ENCODE data around the gene PDZD2.
"Not testable (repeated sequence)": the region's sequence is repeated elsewhere in the genome, so short reads cannot be mapped to it uniquely, and the experiment has no call there.

The PDZD2 gene

GRCh38 chr5:31731016-31731415, 92.1 kb downstream of the PDZD2 start:
- in situ Hi-C loops (cut with MboI; ENCODE audit: low sequenced_read_pairs) = no loop called here

DNA sequence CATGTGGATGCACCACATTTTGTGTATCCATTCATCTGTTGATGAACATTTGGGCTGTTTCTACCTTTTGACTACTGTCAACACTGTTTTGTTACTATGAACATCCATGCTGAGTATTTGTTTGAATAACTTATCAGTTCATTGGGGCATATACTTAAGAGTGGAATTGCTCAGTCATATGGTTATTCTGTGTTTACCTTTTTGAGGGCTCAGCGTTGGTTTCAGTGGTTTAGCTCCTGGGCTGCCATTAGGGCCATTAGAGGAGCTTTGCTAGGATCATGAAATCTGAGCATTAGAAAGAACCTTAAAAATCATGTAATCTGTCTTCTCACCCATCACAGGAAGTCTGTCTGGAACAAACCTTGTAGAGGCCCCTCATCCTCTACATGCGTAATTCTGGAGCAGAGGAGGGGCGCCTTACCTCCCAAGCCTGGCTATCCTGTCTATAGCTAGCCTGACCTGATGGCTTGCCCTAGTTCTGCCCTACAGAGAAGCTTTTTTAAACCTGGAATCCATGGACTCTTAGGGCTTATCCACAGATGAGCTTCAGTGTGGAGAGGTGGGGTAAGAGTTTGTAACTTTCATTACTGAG, 92.9 kb downstream of the PDZD2 start:
- in situ Hi-C loops (cut with MboI; ENCODE audit: low sequenced_read_pairs) = no loop called here

DNA sequence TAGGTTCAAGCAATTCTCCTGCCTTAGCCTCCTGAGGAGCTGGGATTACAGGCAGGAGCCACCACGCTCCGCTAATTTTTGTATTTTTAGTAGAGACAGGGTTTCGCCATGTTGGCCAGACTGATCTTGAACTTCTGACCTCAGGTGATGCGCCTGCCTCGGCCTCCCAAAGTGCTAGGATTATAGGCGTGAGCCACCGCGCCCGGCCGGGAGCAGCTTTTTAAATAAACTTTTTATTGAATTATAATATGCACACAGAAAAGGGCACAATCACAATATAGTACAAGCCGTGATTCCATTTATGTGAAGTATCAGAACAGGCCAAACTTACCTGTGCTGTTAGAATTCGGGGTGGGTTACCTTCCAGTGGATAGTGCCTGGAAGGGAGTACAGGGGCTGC, 93.9 kb downstream of the PDZD2 start:
- in situ Hi-C loops (cut with MboI; ENCODE audit: low sequenced_read_pairs) = not testable (repeated sequence)

DNA sequence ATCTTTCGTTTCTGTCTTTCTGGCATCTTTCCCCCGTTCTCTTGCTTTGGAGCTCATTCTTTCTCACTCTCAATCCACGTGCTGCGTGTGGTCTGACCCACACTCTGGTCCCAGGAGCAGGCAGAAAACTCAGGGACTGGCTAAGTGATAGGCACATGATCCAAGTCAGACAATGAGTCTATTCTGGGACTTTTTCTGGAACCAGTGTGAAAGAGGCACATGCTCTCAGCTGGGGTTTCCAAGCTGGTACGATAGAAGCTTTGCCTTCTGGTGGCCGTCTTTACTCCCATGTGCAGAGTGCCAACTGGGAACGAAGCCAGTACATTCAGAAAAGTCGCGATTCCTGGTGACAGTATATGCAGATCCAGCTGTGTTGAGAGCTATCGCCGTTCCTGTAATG, 94.4 kb downstream of the PDZD2 start:
- in situ Hi-C loops (cut with MboI; ENCODE audit: low sequenced_read_pairs) = no loop called here

DNA sequence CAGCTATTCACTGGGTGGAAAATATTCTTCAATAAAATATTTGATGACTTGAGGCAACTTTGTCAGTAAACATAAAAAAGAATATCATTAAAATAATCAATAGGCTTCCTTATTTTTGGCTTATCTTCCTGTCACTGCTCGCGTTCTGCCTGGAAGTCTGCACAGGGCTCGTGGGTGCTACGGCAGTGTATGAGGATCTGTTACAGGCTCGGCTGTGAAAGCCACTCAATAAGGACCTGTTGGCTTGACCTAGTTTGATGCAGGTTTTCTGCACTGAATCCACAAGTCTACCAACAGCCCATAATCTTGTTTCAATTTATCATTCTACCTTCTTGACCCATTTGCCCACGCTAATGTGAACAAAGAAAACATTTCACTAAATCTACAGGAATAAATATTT, 97.2 kb downstream of the PDZD2 start:
- in situ Hi-C loops (cut with MboI; ENCODE audit: low sequenced_read_pairs) = no loop called here

- in situ Hi-C loops (cut with MboI; ENCODE audit: low sequenced_read_pairs) = no loop called here
Observed at GRCh38 chr5:31738199-31738598, 99.3 kb downstream of the PDZD2 start.

GRCh38 chr5:31741496-31741895, 102.6 kb downstream of the PDZD2 start:
- in situ Hi-C loops (cut with MboI; ENCODE audit: low sequenced_read_pairs) = no loop called here

GRCh38 chr5:31743678-31744077, 104.7 kb downstream of the PDZD2 start:
- in situ Hi-C loops (cut with MboI; ENCODE audit: low sequenced_read_pairs) = no loop called here

GRCh38 chr5:31748458-31749172, 109.7 kb downstream of the PDZD2 start:
- in situ Hi-C loops (cut with MboI; ENCODE audit: low sequenced_read_pairs) = no loop called here

DNA sequence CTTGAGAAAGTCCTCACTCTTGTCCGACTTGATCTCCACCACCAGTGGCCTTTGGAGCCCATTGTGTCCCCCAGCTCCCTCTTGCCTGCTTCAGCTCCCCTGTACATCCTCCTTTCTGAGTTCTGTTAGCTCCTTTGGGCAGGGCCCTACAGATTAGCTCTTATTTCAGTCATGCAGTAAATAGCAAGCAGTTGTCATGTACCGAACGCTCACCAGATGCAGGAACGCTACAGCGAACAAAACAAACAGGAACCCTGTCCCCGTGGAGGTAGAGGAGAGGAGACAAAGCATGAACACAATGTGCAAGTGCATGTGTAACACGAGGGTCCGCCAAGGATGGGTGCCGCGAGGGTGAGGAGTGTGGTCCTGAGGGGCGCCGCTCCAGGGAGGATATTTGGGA, 111.3 kb downstream of the PDZD2 start:
- in situ Hi-C loops (cut with MboI; ENCODE audit: low sequenced_read_pairs) = no loop called here

- in situ Hi-C loops (cut with MboI; ENCODE audit: low sequenced_read_pairs) = no loop called here
Observed at GRCh38 chr5:31751610-31752009, 112.7 kb downstream of the PDZD2 start.

- in situ Hi-C loops (cut with MboI; ENCODE audit: low sequenced_read_pairs) = no loop called here
Observed at GRCh38 chr5:31753700-31754357, 114.9 kb downstream of the PDZD2 start.

DNA sequence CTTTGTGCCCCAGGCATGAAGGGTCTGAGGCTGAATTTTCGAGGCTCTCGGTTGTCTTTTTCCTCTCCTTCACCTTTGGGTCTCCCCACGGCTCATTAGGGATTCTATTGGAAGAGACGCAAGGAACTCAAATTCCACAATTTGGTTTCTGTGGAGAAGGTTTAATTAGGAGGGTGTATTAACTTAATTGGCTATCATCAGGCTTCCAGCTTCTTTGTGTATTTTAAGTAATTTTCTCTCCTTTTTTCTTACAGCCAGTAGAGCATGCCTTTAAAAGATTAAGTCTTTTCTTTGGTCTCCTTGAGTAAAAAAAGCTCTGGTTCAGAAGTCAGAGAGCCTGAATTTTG, 115.4 kb downstream of the PDZD2 start:
- in situ Hi-C loops (cut with MboI; ENCODE audit: low sequenced_read_pairs) = no loop called here

- in situ Hi-C loops (cut with MboI; ENCODE audit: low sequenced_read_pairs) = no loop called here
Observed at GRCh38 chr5:31754741-31755675, 116.1 kb downstream of the PDZD2 start.

DNA sequence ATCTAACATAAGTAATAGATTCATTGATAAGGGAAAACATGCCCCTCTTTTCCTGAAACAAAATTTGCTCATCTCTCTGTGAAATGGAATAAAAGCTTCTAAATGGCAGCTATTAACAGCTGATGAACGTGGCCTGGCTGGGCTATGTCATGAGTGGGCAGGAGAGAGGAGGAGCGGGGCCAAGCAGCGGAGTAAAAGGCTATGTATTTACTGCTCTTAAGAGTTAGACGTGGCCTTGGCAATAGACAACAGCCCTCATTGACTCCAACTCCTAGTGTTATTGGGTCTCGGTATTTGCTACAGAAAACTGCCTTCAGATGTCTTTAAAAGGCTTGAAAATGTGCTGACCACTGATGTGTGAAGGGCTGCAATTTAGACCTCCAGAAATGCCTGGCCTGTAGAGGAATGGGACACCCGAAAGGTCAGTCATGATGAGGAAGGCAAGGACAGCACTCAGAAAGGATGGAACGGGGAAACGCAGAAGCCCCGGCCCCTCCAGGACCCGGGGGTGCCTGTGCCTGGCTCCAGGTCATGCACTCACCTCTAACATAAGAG, 116.8 kb downstream of the PDZD2 start:
- in situ Hi-C loops (cut with MboI; ENCODE audit: low sequenced_read_pairs) = no loop called here

DNA sequence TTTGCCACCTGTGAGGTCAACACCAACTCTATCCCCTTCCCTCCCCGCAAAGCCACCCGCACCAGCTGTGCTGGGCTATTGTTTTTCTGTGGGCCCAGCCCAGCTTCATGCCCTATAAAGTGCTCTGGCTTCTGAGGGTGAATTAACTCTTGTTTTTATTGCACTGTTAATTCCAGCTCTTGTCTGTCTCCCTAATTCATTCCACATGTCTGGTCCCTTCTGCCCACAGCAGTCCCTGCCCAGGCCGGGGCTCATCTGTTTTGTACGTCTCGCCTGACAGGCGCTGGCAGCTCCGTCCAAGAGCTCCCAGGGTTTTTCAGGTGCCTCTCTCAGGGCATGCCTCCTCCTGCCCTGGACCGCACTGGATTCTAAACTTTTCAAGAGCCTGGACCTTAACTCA, 118.9 kb downstream of the PDZD2 start:
- in situ Hi-C loops (cut with MboI; ENCODE audit: low sequenced_read_pairs) = no loop called here

- in situ Hi-C loops (cut with MboI; ENCODE audit: low sequenced_read_pairs) = no loop called here
Observed at GRCh38 chr5:31758803-31759425, 120.0 kb downstream of the PDZD2 start.

GRCh38 chr5:31759925-31760324, 121.0 kb downstream of the PDZD2 start:
- in situ Hi-C loops (cut with MboI; ENCODE audit: low sequenced_read_pairs) = no loop called here

DNA sequence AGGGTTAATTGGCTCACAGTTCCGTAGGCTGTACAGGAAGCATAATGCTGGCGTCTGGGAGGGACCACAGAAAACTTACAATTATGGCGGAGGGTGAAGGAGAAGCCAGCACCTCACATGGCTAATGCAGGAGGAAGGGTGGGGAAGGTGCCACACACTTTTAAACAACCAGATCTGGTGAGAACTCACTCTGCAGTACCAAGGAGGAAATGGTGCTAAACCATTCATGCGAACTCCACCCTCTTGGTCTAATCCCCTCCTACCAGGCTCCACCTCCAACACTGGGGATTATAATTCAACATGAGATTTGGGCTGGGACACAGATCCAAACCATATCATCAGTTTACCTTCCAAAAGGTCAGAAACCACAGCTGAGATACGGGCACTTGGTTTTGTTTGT, 122.9 kb downstream of the PDZD2 start:
- in situ Hi-C loops (cut with MboI; ENCODE audit: low sequenced_read_pairs) = no loop called here

GRCh38 chr5:31763424-31763823, 124.5 kb downstream of the PDZD2 start:
- in situ Hi-C loops (cut with MboI; ENCODE audit: low sequenced_read_pairs) = no loop called here

- in situ Hi-C loops (cut with MboI; ENCODE audit: low sequenced_read_pairs) = not testable (repeated sequence)
Observed at GRCh38 chr5:31764687-31765086, 125.8 kb downstream of the PDZD2 start.

All from HL-60/S4 (cell line).